K562 (cell line): ENCODE measurements around the gene CCDC152. TPM values are rescaled to one million over a fixed set of nuclear protein-coding genes. Genes with fewer than 3 reads are reported as not detected.

Experiments
- ATAC-seq: fragments of 200-7000 bp; cut with Tn5 transposase; 3 replicates; pipeline ENCODE4 v1.9.1; 2020; ENCODE audit warnings: moderate library complexity
- BruUV-seq: library from RNA; stranded (reverse); fragments of 400-500 nt; replicated peaks from 2 replicates; lab custom pipeline; 2021; lab: Mats Ljungman, UMichigan
- CTCF ChIA-PET: fragments of 300-600 bp; formaldehyde crosslinking; extraction: SDS; loops from one replicate; lab custom pipeline; 2021; ENCODE audit warnings: low intra/inter-chr PET ratio; lab: Yijun Ruan, JAX
- POLR2A ChIA-PET: fragments of 300-600, 350-650 bp; sonication (Branson Sonifier 250); formaldehyde crosslinking; extraction: SDS; loops from one replicate; lab custom pipeline; 2021; ENCODE audit warnings: antibody characterized with exemption, inconsistent platforms; lab: Yijun Ruan, JAX
- DNase-seq, 4 experiments: peaks; one replicate each; pipeline versions ENCODE4 v3.0.0 to v3.0.0-alpha.2; 2011 to 2018; ENCODE audit warnings: low spot score in 3 of 4, mixed read lengths in 3 of 4; ENCODE audit errors: extremely low read depth in 1 of 4
- FAIRE-seq: peaks from 2 replicates; lab custom pipeline; 2011; peaks lifted over from hg19 to GRCh38; lab: Jason Lieb, UNC
- H2AFZ ChIP-seq: 2 replicates; pipeline ENCODE4 v1.6.0; 2011; ENCODE audit warnings: low read depth, low read length, control low read depth, inconsistent platforms
- H3K27ac ChIP-seq: fragments of 200-600 bp; 3 replicates; pipeline ENCODE4 v1.8.0; 2011; ENCODE audit warnings: low read depth, mild to moderate bottlenecking, control low read depth, inconsistent platforms, low read length, moderate library complexity, mixed read lengths; ENCODE audit errors: extremely low read depth
- H3K27me3 ChIP-seq, 2 experiments: fragments of 300-600 bp in 1 of 2; 2 replicates in 1 of 2; 3 replicates in 1 of 2; pipeline versions ENCODE4 v1.6.0 to v1.8.0; 2011; ENCODE audit warnings: inconsistent platforms in 2 of 2, low read length in 2 of 2, mild to moderate bottlenecking in 1 of 2, mixed read lengths in 1 of 2, moderate library complexity in 1 of 2; ENCODE audit not compliant: control insufficient read depth in 2 of 2, insufficient read depth in 2 of 2
- H3K36me3 ChIP-seq: fragments of 300-600 bp; 3 replicates; pipeline ENCODE4 v1.8.0; 2011; ENCODE audit warnings: mild to moderate bottlenecking, low read length, inconsistent platforms; ENCODE audit not compliant: control insufficient read depth, insufficient read depth
- H3K4me1 ChIP-seq, 2 experiments: fragments of 200-600 bp in 1 of 2; replicated peaks in 1 of 2; 2 replicates in 1 of 2; 3 replicates in 1 of 2; pipeline versions ENCODE4 v1.5.1 to v1.8.0; 2011; ENCODE audit warnings: inconsistent platforms in 2 of 2, low read length in 2 of 2, mild to moderate bottlenecking in 1 of 2, mixed read lengths in 1 of 2, moderate library complexity in 1 of 2; ENCODE audit not compliant: control insufficient read depth in 2 of 2, insufficient read depth in 2 of 2
- H3K4me2 ChIP-seq: 2 replicates; pipeline ENCODE4 v1.6.1; 2011; ENCODE audit warnings: low read length, control low read depth, inconsistent platforms, mixed read lengths; ENCODE audit not compliant: insufficient read depth
- H3K4me3 ChIP-seq: fragments of 200-600 bp; sonication (generic), shearing (Covaris generic); 2 replicates; pipeline ENCODE4 v1.5.1; 2016; ENCODE audit warnings: control low read depth, inconsistent platforms
- H3K79me2 ChIP-seq: fragments of 200-600 bp; 3 replicates; pipeline ENCODE4 v1.8.0; 2011; ENCODE audit warnings: low read length, inconsistent platforms; ENCODE audit not compliant: control insufficient read depth, insufficient read depth
- H3K9ac ChIP-seq, 2 experiments: 2 replicates each; pipeline versions ENCODE4 v1.6.0 to v1.6.1; 2011; ENCODE audit warnings: low read depth in 2 of 2, low read length in 2 of 2, control low read depth in 1 of 2, inconsistent platforms in 1 of 2, mild to moderate bottlenecking in 1 of 2, mixed read lengths in 1 of 2; ENCODE audit not compliant: insufficient read depth in 1 of 2
- H3K9me1 ChIP-seq: one replicate; pipeline ENCODE4 v1.6.0; 2011; ENCODE audit warnings: inconsistent platforms, mild to moderate bottlenecking, low read length, moderate library complexity; ENCODE audit not compliant: control insufficient read depth, insufficient read depth
- H3K9me3 ChIP-seq: replicated peaks from 2 replicates; pipeline ENCODE4 v1.5.1; 2011; ENCODE audit warnings: low read depth, low read length, inconsistent platforms; ENCODE audit not compliant: control insufficient read depth, insufficient read depth
- H4K20me1 ChIP-seq: replicated peaks from 2 replicates; pipeline ENCODE4 v1.6.1; 2011; ENCODE audit warnings: low read length, inconsistent platforms, mixed read lengths; ENCODE audit not compliant: control insufficient read depth, insufficient read depth
- GTF2A2 ChIP-seq: IDR thresholded peaks from 2 replicates; pipeline ENCODE4 v1.6.1; 2016; ENCODE audit warnings: mild to moderate bottlenecking, missing genetic modification characterization, missing compliant biosample characterization
- SAFB ChIP-seq: fragments of 200-400 bp; formaldehyde crosslinking; IDR thresholded peaks from 2 replicates; pipeline ENCODE4 v1.6.1; 2017; ENCODE audit warnings: low read depth, low read length, borderline replicate concordance
- WGBS: fragments of 100-300 bp; shearing (Covaris generic); methylation state at CpG from one replicate; pipeline ENCODE4 v1.1.6; 2016; ENCODE audit warnings: low coverage, mixed read lengths; ENCODE audit not compliant: insufficient coverage; ENCODE audit errors: missing lambda C conversion rate; 5-methylcytosine and 5-hydroxymethylcytosine counted together
- in situ Hi-C: fragments of 300-500 bp; cut with MboI; formaldehyde crosslinking; loops from 4 replicates; pipeline ENCODE4 v1.15.0; 2018; ENCODE audit warnings: inconsistent platforms, mixed read lengths
- intact Hi-C: fragments of 100-400 bp; cut with micrococcal nuclease; formaldehyde crosslinking; loops from 2 replicates; pipeline ENCODE4 v1.14.2; 2022
- polyA plus RNA-seq, 8 experiments: library from polyadenylated mRNA; depleted of rRNA in 4 of 8; stranded (reverse) in 5 of 8; unstranded in 3 of 8; fragments of >200 nt; fragmentation: Nextera tagmentation in 2 of 8; fragmentation: Illumina TruSeq in 1 of 8; extraction: Ambion mirVana in 2 of 8; extraction: Trizol in 1 of 8; gene quantifications; 2 replicates each; pipeline versions ENCODE4 v1.2.1 to v1.2.3, GENCODE V29; 2011 to 2014; ENCODE audit warnings: inconsistent platforms in 1 of 8, missing spikeins in 1 of 8
- total RNA-seq, 7 experiments: library from RNA; depleted of rRNA in 6 of 7; stranded (reverse); fragments of >200 nt in 6 of 7; fragmentation: Illumina TruSeq in 2 of 7; extraction: Trizol in 2 of 7; gene quantifications; 2 replicates each; pipeline versions ENCODE4 v1.2.1 to v1.2.3, GENCODE V29; 2011 to 2021; ENCODE audit warnings: low replicate concordance in 1 of 7
- TF ChIP-seq, protein P1 (sequence below): fragments of 250-450 bp; sonication (Bioruptor Pico); IDR thresholded peaks from 2 replicates; pipeline ENCODE4 v1.5.0; 2021
- TF ChIP-seq, protein P2 (sequence below), 2 experiments: fragments of 450-650 bp in 1 of 2; sonication (generic) in 1 of 2; formaldehyde crosslinking; conservative IDR thresholded peaks; 2 replicates each; pipeline versions ENCODE4 v1.4.0 to v1.8.1; 2020 to 2022; ENCODE audit warnings: mild to moderate bottlenecking in 1 of 2, missing genetic modification reagents in 1 of 2
- TF ChIP-seq, protein P3 (sequence below): fragments of 150-350 bp; IDR thresholded peaks from 2 replicates; pipeline ENCODE4 v1.6.1; 2014; ENCODE audit warnings: low read depth, mild to moderate bottlenecking, low read length, borderline replicate concordance
- TF ChIP-seq, protein P4 (sequence below), 2 experiments: fragments of 450-650 bp in 1 of 2; sonication (generic) in 1 of 2; formaldehyde crosslinking in 1 of 2; IDR thresholded peaks in 1 of 2; conservative IDR thresholded peaks in 1 of 2; 2 replicates each; pipeline versions ENCODE4 v1.6.1 to v1.8.1; 2016 to 2023; ENCODE audit warnings: mild to moderate bottlenecking in 2 of 2, moderate library complexity in 2 of 2, inconsistent platforms in 1 of 2, missing genetic modification reagents in 1 of 2

Gene CCDC152
- total and polyA plus RNA-seq, 9 of the 15 experiments (the other 6 are each of a cell fraction or from before 2014, with no cell fraction given) = 2.5 to 11.6 (median 5.1) TPM

DNA sequence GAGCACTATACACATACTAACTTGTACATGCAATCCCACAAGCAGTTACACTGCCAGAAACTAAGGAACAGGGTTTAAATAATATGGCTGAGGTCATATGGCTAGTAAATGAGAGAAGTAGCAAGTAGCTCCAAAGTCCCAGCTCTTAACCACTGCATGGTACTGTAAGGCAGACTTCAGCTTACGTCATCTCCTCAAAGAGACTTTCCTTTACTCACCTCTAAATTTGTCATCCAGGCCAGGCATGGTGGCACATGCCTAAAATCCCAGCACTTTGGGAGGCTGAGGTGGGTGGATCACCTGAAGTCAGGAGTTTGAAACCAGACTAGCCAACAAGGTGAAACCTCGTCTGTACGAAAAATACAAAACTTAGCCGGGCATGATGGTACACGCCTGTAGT, 75.4 kb downstream of the CCDC152 start:
- TF ChIP-seq, protein P1, sequence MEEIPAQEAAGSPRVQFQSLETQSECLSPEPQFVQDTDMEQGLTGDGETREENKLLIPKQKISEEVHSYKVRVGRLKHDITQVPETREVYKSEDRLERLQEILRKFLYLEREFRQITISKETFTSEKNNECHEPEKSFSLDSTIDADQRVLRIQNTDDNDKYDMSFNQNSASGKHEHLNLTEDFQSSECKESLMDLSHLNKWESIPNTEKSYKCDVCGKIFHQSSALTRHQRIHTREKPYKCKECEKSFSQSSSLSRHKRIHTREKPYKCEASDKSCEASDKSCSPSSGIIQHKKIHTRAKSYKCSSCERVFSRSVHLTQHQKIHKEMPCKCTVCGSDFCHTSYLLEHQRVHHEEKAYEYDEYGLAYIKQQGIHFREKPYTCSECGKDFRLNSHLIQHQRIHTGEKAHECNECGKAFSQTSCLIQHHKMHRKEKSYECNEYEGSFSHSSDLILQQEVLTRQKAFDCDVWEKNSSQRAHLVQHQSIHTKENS (CRISPR knock-in tag) = no peak
- TF ChIP-seq, protein P2, sequence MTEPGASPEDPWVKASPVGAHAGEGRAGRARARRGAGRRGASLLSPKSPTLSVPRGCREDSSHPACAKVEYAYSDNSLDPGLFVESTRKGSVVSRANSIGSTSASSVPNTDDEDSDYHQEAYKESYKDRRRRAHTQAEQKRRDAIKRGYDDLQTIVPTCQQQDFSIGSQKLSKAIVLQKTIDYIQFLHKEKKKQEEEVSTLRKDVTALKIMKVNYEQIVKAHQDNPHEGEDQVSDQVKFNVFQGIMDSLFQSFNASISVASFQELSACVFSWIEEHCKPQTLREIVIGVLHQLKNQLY (CRISPR knock-in tag; conservative IDR thresholded peaks at IDR 0.05) = no peak
- no peak for TF ChIP-seq GTF2A2
- TF ChIP-seq, protein P3, sequence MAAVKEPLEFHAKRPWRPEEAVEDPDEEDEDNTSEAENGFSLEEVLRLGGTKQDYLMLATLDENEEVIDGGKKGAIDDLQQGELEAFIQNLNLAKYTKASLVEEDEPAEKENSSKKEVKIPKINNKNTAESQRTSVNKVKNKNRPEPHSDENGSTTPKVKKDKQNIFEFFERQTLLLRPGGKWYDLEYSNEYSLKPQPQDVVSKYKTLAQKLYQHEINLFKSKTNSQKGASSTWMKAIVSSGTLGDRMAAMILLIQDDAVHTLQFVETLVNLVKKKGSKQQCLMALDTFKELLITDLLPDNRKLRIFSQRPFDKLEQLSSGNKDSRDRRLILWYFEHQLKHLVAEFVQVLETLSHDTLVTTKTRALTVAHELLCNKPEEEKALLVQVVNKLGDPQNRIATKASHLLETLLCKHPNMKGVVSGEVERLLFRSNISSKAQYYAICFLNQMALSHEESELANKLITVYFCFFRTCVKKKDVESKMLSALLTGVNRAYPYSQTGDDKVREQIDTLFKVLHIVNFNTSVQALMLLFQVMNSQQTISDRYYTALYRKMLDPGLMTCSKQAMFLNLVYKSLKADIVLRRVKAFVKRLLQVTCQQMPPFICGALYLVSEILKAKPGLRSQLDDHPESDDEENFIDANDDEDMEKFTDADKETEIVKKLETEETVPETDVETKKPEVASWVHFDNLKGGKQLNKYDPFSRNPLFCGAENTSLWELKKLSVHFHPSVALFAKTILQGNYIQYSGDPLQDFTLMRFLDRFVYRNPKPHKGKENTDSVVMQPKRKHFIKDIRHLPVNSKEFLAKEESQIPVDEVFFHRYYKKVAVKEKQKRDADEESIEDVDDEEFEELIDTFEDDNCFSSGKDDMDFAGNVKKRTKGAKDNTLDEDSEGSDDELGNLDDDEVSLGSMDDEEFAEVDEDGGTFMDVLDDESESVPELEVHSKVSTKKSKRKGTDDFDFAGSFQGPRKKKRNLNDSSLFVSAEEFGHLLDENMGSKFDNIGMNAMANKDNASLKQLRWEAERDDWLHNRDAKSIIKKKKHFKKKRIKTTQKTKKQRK = no peak
- TF ChIP-seq, protein P4, sequence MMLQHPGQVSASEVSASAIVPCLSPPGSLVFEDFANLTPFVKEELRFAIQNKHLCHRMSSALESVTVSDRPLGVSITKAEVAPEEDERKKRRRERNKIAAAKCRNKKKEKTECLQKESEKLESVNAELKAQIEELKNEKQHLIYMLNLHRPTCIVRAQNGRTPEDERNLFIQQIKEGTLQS (IDR thresholded peaks at IDR 0.05) = peak; percentile 46; the same call in 1 of the 2 replicates
- TF ChIP-seq, protein P4 (CRISPR knock-in tag; conservative IDR thresholded peaks at IDR 0.05) = no peak
- no peak for TF ChIP-seq SAFB
- TF ChIP-seq, all 486 proteins: peak for 1
- Histone ChIP-seq H3K27me3 (no peaks in the 10 kb centered on the region), H3K27ac (no peak overlapping the region), H3K4me1 (peaks cover 0 to 4% of the 10 kb centered on the region in 2 experiments; a peak in 3 of 5 replicates), H3K4me2 (no peak overlapping the region), H3K79me2 (no peaks in the 10 kb centered on the region), H4K20me1 (no peaks in the 10 kb centered on the region), H3K4me3 (no peak overlapping the region), H3K36me3 (no peaks in the 10 kb centered on the region), H3K9me3 (no peaks in the 10 kb centered on the region), H3K9me1 (no peaks in the 10 kb centered on the region), H3K9ac (no peak overlapping the region), H2AFZ (no peak overlapping the region)
- DNase-seq = no peak
- WGBS = 20% methylated on average over 5 of the region's 5 CpGs
- CTCF ChIA-PET = no interaction called here
- no TSS peak for BruUV-seq
- in situ Hi-C loops = no loop called here
- POLR2A ChIA-PET = interaction anchor here (1.0 kb wide), 1 partner anchor 31 kb away, joined by 4 read pairs; no protein-coding TSS in a partner anchor
- intact Hi-C loops = loop anchor here (5.0 kb wide), 1 partner anchor 45 kb away; no protein-coding TSS in a partner anchor
- no peak for ATAC-seq
- FAIRE-seq = no peak
